ENCODE measurements around the gene NELFE.

Gene NELFE

GRCh38 chr6:31972709-31973350 lies 14.1 kb upstream of the NELFE start:
- no peak for DNase-seq

- peak; percentile 100 for DNase-seq
These were observed 13.4 kb upstream of the NELFE start, which contains the start of gene DXO for GRCh38 chr6:31971993-31972708. DXO (minus strand) TSS chr6:31972138; CDS start chr6:31971675, 463 bp downstream.

- no peak for DNase-seq
These were observed 12.7 kb upstream of the NELFE start for GRCh38 chr6:31971279-31971992.

GRCh38 chr6:31970604-31971271 lies 12.0 kb upstream of the NELFE start:
- no peak for DNase-seq

DNA sequence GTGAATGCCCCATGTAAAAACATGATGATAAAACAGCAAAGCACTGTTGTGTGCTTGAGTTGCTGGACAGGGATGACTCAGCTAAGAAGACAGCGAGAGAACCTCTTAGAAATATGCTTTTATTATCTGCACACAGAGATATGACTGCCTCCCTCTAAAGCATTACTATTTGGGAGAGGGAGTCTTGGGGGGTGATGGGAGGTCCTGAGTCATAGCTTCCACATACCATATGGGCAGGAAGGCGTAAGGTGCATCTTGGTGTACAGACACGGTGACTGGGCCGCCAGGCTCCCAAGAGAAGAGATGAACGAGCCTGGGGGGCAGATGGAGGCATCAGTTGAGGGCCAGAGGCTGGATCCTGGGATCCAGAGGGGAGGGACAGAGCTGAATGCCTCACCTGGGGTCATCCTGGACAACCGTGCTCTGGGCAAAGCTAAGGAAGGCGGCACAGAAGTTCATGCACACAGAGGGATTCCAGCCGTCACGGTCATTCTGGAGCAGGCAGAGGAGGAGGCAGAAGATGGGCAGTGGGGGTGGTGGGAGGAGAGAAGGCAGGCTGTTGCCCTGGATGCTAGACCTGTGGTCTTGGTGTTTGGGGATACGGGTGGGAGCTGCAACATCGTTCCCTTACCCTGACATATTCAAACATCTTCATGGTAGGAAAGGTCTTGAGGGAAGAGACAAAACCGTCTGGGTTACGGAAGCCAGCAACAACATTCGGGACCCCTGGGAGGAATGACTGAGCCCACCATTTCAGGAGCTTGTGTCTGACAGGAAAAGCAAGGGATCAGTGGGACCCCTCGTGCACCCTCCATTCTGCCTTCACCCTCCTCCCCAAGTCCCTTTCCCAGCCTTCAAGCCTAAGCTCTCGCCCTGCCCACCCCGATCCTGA lies 11.2 kb upstream of the NELFE start:
- no peak for DNase-seq

DNA sequence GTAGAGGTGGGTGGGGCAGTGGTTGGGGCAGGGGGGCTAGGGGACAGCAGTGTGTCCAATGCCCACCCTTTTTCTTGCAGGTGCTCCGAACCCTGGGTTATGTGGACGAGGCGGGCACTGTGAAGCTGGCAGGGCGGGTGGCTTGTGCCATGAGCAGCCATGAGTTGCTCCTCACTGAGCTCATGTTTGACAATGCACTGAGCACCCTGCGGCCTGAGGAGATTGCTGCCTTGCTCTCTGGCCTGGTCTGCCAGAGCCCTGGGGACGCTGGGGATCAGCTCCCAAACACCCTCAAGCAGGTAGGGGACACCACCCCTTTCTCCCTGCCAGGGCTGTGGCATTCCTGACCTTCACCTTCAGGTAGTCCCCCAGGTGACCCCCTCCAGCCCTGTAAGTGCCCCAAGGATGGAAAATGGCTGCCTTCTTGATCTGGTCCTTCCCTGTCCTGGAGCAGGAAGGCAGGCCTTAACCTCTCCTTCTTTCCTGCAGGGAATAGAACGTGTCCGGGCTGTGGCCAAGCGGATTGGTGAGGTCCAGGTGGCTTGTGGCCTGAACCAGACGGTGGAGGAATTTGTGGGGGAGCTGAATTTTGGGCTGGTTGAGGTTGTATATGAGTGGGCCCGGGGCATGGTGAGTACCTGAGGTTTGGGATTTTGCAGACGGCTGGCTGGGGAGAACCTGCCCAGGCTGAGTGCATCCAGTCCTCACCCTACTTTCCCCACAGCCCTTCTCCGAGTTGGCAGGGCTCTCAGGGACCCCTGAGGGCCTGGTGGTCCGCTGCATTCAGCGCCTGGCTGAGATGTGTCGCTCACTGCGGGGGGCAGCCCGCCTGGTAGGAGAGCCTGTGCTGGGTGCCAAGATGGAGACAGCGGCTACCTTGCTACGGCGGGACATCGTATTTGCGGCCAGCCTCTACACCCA lies 10.3 kb upstream of the NELFE start:
- no peak for DNase-seq

DNA sequence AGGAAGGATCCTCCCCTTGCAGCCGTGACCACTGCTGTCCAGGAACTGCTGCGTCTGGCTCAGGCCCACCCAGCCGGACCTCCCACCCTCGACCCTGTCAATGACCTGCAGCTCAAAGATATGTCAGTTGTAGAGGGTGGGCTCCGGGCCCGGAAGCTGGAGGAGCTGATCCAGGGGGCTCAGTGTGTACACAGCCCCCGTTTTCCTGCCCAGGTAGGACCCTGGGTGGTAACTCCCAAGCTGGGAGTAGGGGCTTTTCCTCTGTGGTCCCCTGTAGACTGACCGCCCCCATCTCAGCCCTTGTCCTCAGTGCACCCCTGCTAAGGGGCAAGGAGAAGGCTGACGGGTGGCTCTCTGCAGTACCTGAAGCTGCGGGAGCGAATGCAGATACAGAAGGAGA lies 9.6 kb upstream of the NELFE start:
- DNase-seq = no peak

- DNase-seq = no peak
These were observed 9.2 kb upstream of the NELFE start for GRCh38 chr6:31967926-31968320.

GRCh38 chr6:31966997-31967925 lies 8.5 kb upstream of the NELFE start:
- no peak for DNase-seq

DNA sequence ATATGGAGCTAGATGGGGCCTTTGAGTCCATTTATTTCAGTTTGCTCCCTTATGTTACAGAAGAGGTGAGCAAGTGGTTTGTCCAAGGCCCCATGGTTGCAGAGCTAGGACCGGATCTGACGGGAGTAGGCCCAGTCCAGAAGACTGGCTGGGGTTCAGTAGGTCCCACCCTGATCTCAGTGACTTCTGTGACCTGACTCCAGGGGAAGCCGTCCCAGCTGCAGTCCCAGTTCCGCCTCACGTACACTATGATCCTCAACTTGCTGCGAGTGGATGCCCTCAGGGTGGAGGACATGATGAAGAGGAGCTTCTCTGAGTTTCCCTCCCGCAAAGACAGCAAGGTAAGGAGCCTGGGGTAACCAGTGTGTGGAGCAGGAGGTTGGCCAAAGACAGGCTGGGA lies 7.7 kb upstream of the NELFE start:
- no peak for DNase-seq

- no peak for DNase-seq
These were observed 6.9 kb upstream of the NELFE start for GRCh38 chr6:31965700-31966099.

DNA sequence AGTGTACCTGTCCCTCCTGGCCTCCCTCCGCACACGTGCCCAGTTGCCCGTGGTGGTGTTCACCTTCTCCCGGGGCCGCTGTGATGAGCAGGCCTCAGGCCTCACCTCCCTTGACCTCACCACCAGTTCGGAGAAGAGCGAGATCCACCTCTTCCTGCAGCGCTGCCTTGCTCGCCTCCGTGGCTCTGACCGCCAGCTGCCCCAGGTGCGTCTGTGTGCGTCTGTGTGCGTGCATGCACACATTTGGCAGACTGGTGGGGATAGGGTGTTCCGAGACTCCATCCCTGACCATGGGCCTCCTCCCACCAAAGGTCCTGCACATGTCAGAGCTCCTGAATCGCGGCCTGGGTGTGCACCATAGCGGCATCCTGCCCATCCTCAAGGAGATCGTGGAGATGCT lies 5.2 kb upstream of the NELFE start:
- DNase-seq = no peak

- DNase-seq = no peak
These were observed 2.8 kb upstream of the NELFE start for GRCh38 chr6:31961616-31962015.

DNA sequence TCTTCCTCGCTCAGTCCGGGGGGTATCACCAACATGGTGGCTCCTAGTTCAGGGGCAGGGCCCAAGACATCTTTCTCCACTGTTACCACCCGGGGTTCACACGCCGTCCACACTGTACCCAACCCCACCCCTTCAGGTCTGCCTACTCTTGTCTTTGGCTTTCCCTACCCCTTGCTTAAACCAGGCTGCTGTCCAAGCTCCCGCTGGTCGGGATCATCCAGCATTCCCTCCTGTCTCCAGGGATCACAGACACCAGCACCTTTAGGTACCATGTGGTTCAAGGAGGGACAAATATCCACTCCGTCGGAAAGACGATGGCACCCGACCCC lies 395 bp downstream of the NELFE start:
- no peak for DNase-seq

DNA sequence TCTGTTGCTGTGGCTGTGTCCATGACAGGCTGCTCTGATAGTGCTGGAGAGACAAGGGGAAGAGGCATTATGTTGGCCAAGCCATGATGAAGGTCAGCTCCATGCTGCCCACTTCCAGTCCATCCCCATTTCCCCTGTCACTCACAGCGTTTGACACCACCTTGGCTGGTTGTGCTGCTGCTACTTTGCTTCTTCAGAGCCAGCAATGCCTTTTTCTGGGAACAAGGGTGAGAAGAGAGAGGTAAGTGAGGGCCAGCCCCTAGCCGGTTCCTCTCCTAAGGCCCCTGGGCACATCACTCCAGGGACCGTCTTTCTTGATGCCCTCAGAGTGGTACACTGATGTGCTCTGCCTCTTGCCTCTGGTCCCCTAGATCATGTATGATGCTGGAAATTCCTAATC lies 2.0 kb downstream of the NELFE start:
- no peak for DNase-seq

GRCh38 chr6:31954511-31954910 lies 4.3 kb downstream of the NELFE start:
- DNase-seq = no peak

- DNase-seq = no peak
These were observed 5.9 kb downstream of the NELFE start for GRCh38 chr6:31952890-31953289.

GRCh38 chr6:31952140-31952805 lies 6.5 kb downstream of the NELFE start:
- DNase-seq = no peak

DNA sequence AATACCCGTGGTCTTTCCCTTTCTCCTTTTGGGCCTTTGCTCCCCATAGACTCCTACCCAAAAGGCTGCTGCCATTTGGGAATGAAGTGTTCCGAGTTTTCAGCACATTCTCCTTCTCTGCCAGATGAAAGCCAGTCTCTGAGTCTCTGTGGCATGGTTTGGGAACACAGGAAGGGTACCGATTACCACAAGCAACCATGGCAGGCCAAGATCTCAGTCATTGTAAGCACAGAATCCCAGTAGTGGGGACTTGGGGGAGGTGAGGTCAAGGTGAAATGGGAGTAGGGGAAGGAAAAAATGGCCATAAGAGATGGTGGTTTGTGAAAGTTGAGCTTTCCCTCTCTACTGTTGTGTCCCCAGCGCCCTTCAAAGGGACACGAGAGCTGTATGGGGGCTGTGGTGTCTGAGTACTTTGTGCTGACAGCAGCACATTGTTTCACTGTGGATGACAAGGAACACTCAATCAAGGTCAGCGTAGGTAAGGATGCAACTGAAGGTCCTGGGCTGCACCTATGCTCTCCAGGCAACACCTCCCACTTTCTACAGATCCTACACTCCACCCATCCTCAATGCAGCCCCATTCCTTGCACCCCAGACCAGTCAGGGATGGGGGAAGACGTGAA lies 8.7 kb downstream of the NELFE start:
- no peak for DNase-seq
